Thyroid gland (tissue), 4 donors: Measurements from ENCODE around the gene PTBP2. TPM values are rescaled to one million over a fixed set of nuclear protein-coding genes. Genes with fewer than 3 reads are reported as not detected.
"Not testable (repeated sequence)": the region's sequence is repeated elsewhere in the genome, so short reads cannot be mapped to it uniquely, and the experiment has no call there.

Experiments
- DNase-seq, 2 donors: peaks; one replicate each; pipeline ENCODE4 v3.0.0-alpha.2; 2019
- H3K27ac ChIP-seq, 3 donors: fragments of 200-600 bp; sonication (generic); 1 replicate in 2 of 3; 2 replicates in 1 of 3; pipeline ENCODE4 v1.5.1; 2016 to 2019; ENCODE audit warnings: mild to moderate bottlenecking in 1 of 3, moderate library complexity in 1 of 3
- H3K27me3 ChIP-seq: fragments of 200-600 bp; sonication (generic); one replicate; pipeline ENCODE4 v1.5.1; 2019
- H3K36me3 ChIP-seq, 2 donors: fragments of 200-600 bp; sonication (generic); one replicate each; pipeline ENCODE4 v1.5.1; 2016 to 2019
- H3K4me1 ChIP-seq, 2 donors: fragments of 200-600 bp; sonication (generic); one replicate each; pipeline ENCODE4 v1.5.1; 2017 to 2019
- H3K4me3 ChIP-seq, 3 donors: fragments of 200-600 bp; sonication (generic); replicated peaks in 1 of 3; 1 replicate in 2 of 3; 2 replicates in 1 of 3; pipeline ENCODE4 v1.5.1; 2016; ENCODE audit warnings: mild to moderate bottlenecking in 1 of 3
- H3K9me3 ChIP-seq: fragments of 200-600 bp; sonication (generic); one replicate; pipeline ENCODE4 v1.5.1; 2017
- CTCF ChIP-seq, 6 experiments: fragments of 200-600 bp in 3 of 6; fragments of 450-650 bp in 3 of 6; sonication (generic) in 3 of 6; IDR thresholded peaks; one replicate each; pipeline ENCODE4 v1.5.1; 2016 to 2019; ENCODE audit warnings: antibody characterized with exemption in 6 of 6, mild to moderate bottlenecking in 2 of 6, inconsistent platforms in 1 of 6, moderate library complexity in 1 of 6
- POLR2A ChIP-seq, 2 donors: fragments of 450-650 bp; IDR thresholded peaks; one replicate each; pipeline ENCODE4 v1.6.1; 2017; ENCODE audit warnings: antibody characterized with exemption in 2 of 2, mild to moderate bottlenecking in 2 of 2, moderate library complexity in 1 of 2
- WGBS, 2 donors: methylation state at CpG; one replicate each; pipeline ENCODE4 v1.1.5; 2017; 5-methylcytosine and 5-hydroxymethylcytosine counted together
- intact Hi-C: fragments of 100-400 bp; cut with DNase I; formaldehyde crosslinking; loops from one replicate; pipeline ENCODE4 v1.15.1; 2023
- total RNA-seq, 4 donors: library from RNA; depleted of rRNA; stranded (reverse); fragments of >200 nt; gene quantifications; one replicate each; pipeline ENCODE4 v1.2.3, GENCODE V29; 2016

The PTBP2 gene
- total RNA-seq, 4 donors from 2014 or later, result 69.9 to 99.3 (median 91.8) TPM

GRCh38 chr1:96747565-96747964 lies 26.0 kb downstream of the PTBP2 start:
- intact Hi-C loops, result no loop called here
- H3K36me3 ChIP-seq, result peaks cover 3 to 4% of the 10 kb centered on the region in 2 donors
- 91 to 96% methylated on average over 1 of the region's 1 CpG for WGBS, 2 donors
- no peak overlapping the region for H3K27ac ChIP-seq
- no peaks in the 10 kb centered on the region for H3K27me3 ChIP-seq
- no peak for DNase-seq
- no peaks in the 10 kb centered on the region for H3K9me3 ChIP-seq
- no peak overlapping the region for H3K4me3 ChIP-seq
- H3K4me1 ChIP-seq, result peaks cover 0 to 4% of the 10 kb centered on the region in 2 donors
- TF ChIP-seq CTCF (IDR thresholded peaks at IDR 0.05), result no peak
- TF ChIP-seq POLR2A (IDR thresholded peaks at IDR 0.05), result no peak

- TF ChIP-seq CTCF (IDR thresholded peaks at IDR 0.05) (no peak), POLR2A (IDR thresholded peaks at IDR 0.05) (no peak)
- H3K27me3 ChIP-seq, result no peaks in the 10 kb centered on the region
- no peak for DNase-seq
- H3K9me3 ChIP-seq, result no peaks in the 10 kb centered on the region
- intact Hi-C loops, result no loop called here
- WGBS, 2 donors, result 86% methylated on average over 3 of the region's 3 CpGs
- no peak overlapping the region for H3K27ac ChIP-seq
- H3K4me1 ChIP-seq, result peaks cover 0 to 4% of the 10 kb centered on the region in 2 donors
- H3K4me3 ChIP-seq, result no peak overlapping the region
- H3K36me3 ChIP-seq, result peaks cover 8% of the 10 kb centered on the region in 2 donors
These were observed 26.5 kb downstream of the PTBP2 start for GRCh38 chr1:96748078-96748477.

- no peaks in the 10 kb centered on the region for H3K27me3 ChIP-seq
- peaks cover 0 to 4% of the 10 kb centered on the region in 2 donors for H3K4me1 ChIP-seq
- peaks cover 8 to 11% of the 10 kb centered on the region in 2 donors for H3K36me3 ChIP-seq
- DNase-seq, result no peak
- H3K9me3 ChIP-seq, result no peaks in the 10 kb centered on the region
- intact Hi-C loops, result no loop called here
- no peak for TF ChIP-seq POLR2A (IDR thresholded peaks at IDR 0.05)
- TF ChIP-seq CTCF (IDR thresholded peaks at IDR 0.05), result no peak
- H3K27ac ChIP-seq, result no peak overlapping the region
- 76 to 77% methylated on average over 2 of the region's 2 CpGs for WGBS, 2 donors
- H3K4me3 ChIP-seq, result no peak overlapping the region
These were observed 28.0 kb downstream of the PTBP2 start for GRCh38 chr1:96749618-96750017.

DNA sequence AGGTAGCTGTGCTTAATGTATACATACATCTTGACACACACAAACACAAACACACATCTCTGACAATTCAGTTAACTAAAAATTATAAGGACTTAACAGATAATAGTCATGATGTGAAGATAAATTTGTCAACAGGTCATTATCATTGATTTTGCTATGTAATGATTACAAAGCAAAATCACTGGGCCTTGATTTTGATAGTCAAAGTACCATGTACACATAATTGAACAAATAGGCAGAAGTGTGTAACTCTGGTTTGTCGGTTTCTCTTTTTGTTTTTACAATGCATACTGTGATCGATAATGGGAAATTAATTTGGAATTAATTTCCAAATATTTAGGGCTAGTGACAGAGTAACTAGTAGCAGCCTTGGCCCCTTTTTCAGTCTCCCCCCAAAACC lies 30.8 kb downstream of the PTBP2 start:
- no peak for TF ChIP-seq POLR2A (IDR thresholded peaks at IDR 0.05)
- no peak for TF ChIP-seq CTCF (IDR thresholded peaks at IDR 0.05)
- no peak for DNase-seq
- 96 to 97% methylated on average over 2 of the region's 2 CpGs for WGBS, 2 donors
- Histone ChIP-seq H3K36me3 (peaks cover 12 to 16% of the 10 kb centered on the region in 2 donors), H3K4me1 (peaks cover 0 to 4% of the 10 kb centered on the region in 2 donors), H3K4me3 (no peak overlapping the region), H3K9me3 (no peaks in the 10 kb centered on the region), H3K27ac (no peak overlapping the region), H3K27me3 (no peaks in the 10 kb centered on the region)
- intact Hi-C loops, result no loop called here

DNA sequence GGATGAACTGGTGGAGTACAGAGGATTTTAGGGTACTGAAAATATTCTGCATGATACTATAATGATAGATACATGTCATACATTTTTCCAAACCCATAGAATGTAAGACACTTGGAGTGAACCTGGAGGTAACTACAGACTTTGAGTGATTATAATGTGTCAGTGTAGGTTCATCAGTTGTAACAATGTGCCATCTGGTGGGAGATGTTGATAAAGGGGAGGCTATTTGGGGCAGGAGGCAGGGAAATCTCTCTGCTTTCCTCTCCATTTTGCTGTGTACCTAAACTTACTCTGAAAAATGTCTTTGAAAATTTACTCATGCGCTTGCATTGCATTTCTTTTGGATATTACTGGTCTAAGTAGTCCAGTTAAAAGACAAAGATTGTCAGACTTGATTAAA lies 35.2 kb downstream of the PTBP2 start:
- TF ChIP-seq CTCF (IDR thresholded peaks at IDR 0.05) (no peak), POLR2A (IDR thresholded peaks at IDR 0.05) (no peak)
- Histone ChIP-seq H3K4me1 (no peaks in the 10 kb centered on the region), H3K4me3 (no peak overlapping the region), H3K27ac (no peak overlapping the region), H3K36me3 (peaks cover 12 to 13% of the 10 kb centered on the region in 2 donors), H3K9me3 (no peaks in the 10 kb centered on the region), H3K27me3 (no peaks in the 10 kb centered on the region)
- intact Hi-C loops, result no loop called here
- WGBS, 2 donors, result 98 to 100% methylated on average over 1 of the region's 1 CpG
- DNase-seq, result no peak

GRCh38 chr1:96762586-96762985 lies 41.0 kb downstream of the PTBP2 start:
- intact Hi-C loops, H3K9me3 ChIP-seq, DNase-seq, H3K27me3 ChIP-seq, H3K36me3 ChIP-seq, H3K4me1 ChIP-seq, H3K27ac ChIP-seq, H3K4me3 ChIP-seq: not testable (repeated sequence)
- whole genome bisulfite sequencing, 2 donors, result 100% methylated on average over 5 of the region's 36 CpGs; no CpG with 5 or more reads in 1 of the 2 donors
